Erythroblast (primary cell): ENCODE results near the gene CD27.
"Not testable (repeated sequence)": the region's sequence is repeated elsewhere in the genome, so short reads cannot be mapped to it uniquely, and the experiment has no call there.

Source experiments
- DNase-seq, 2 experiments: peaks; one replicate each; lab custom pipeline; 2025; lab: John Stamatoyannopoulos, UW
- GATA1 ChIP-seq: IDR thresholded peaks from 2 replicates; pipeline ENCODE4 v1.6.1; 2011; ENCODE audit warnings: low read depth, mild to moderate bottlenecking, control low read depth, low read length, moderate library complexity
- POLR2A ChIP-seq: IDR thresholded peaks from 2 replicates; pipeline ENCODE4 v1.6.1; 2011; ENCODE audit warnings: mild to moderate bottlenecking, low read length

The CD27 gene

DNA sequence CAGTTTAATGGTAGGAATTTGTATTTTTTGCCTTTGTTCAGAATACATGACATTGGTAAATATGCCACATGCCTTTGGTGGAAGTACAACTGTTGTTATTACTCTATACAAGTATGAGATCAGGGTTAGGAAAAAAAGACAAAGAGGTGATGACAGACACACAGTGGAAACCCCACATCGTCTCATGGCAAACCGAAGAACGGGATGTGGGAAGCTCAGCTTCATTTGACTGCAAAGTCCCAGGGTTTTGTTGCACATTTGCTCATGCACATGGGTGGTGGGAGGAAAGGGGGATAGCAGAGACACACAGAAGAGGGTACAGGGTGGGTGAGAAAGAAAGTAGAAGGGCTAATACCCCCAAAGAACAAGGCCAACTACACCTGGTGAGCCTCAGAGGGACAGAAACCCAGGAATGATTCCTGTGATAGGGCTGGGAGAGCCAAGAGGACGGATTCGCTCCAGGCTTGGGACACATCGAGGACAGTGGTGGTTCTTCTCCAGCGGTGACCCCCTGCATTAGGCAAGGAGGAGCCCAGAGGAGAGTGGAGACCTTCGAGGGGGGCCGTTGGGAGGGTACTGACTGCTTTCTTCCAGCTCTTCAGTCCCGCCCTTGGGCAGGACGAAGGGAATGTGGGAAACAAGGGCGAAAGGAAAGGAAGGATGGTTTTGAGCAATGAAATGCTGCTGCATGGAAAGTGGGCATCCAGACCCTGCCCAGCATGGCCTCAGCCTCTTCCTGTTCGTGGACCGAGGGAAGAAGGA is 17.7 kb downstream of the CD27 start:
- TF ChIP-seq POLR2A (no peak), GATA1 (no peak)
- DNase-seq: no peak

DNA sequence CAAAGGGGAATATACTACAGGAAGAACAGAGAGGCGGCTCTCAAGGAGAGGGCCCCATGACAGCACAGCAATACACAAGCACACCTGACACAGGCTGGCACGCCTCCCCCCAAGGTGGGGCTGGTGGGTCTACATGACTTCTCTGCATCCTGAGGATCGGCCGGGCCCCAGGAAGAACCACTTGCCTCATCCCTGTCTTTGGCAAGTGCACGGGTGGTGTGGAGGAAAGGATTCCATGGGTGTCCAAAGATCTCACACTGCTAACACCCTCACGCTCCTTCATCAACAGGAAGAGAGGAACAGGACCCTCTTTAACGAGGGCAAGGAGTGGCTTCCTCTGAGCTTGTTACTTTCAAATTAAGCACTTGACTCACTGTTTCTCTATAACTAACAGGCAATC is 18.5 kb downstream of the CD27 start:
- DNase-seq: no peak
- TF ChIP-seq POLR2A: no peak

DNA sequence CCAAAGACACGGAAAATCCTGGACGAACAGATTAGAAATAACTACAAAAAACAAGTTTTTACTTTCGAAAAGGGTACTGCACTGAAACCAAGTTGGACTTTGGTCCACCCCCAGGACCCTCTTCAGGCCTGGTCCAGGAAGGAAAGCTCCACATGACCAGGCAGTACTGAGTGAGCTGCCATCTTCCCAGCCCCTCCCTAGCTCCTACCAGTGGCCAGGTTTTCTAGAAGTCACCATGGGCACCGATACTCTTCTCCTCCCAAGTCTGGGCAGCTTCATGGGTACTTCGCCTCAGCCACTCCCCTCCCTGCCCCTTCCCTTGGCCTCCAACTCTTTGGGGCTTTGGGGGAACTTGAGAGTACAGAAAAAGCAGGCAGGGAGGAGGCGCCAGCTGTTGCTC is 19.1 kb downstream of the CD27 start:
- no peak for DNase-seq
- TF ChIP-seq POLR2A (no peak), GATA1 (no peak)

DNA sequence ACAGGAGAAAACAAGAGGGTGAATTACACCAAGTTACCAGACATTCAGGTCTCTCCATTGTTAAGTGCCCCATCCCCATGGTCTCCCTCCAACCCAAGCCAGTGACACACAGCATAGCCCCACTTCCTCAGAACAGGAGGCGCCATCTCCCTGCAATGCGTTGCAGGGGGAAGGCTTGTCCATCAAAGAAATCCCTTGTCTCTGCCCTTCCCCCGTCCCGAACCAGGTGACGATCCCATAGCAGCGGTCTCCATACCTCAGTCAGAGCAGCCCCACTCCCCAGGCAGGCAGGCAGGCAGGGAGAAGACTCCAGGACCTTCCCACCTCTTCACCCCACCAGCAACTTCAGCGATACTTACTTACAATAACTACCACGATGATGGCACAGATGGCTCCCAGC is 19.8 kb downstream of the CD27 start:
- TF ChIP-seq GATA1 (no peak), POLR2A (no peak)

DNA sequence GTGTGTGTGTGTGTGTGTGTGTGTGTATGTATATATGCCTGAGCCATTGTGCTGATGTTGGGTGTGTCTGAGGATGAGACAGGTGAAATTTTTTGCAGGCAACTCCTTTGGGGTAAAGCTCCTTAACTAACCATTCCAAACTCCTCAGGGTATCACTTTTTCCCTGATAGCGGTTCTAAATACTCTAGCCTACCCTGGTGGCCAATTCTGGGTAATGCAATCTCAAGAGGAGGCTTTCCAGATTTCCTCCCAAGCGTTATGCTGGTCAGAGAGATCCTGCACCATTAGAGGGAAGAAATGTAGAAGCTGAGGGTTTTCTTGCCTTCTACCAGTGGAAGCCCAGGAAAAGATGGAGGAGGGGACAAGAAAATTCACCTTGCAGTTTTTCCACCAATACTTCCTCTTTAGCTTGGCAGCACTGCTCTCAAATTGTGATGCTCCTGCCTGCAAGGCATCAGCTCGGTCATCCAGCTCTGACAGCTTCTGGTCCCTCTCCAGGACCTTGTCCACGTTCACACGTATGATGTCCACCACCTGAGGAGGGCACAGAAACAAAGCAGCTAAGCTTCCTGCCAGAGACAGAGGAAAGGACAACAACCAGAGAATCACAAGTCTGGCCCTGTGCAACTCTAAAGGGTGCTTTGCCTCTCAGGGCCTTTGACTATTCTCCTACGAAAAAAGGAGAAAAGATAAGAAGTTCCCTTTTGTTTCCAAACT is 20.9 kb downstream of the CD27 start:
- peak; percentile 73 to 85 for DNase-seq
- no peak for TF ChIP-seq GATA1
- TF ChIP-seq POLR2A: no peak

More for the DNA sequence above, 19.8 kb downstream of the CD27 start:
- no peak for DNase-seq

DNA sequence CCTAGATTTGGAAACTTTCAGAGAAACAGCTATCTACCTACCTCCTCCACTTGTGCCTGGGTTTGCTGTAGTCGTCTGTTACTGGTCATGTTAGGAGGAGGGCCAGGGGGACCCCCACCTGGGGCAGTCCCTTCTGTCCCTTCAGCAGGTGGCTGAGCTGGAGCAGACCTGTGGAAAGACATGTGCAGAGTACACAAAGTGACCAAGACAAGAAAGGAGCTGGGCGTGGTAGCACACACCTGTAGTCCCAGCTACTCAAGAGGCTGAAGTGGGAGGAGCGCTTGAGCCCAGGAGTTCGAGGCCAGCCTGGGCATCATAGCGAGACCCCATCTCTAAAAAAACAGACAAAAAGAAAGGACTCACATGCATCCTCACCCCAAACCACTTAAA is 21.4 kb downstream of the CD27 start:
- no peak for DNase-seq
- TF ChIP-seq POLR2A (peak; percentile 5), GATA1 (no peak)

DNA sequence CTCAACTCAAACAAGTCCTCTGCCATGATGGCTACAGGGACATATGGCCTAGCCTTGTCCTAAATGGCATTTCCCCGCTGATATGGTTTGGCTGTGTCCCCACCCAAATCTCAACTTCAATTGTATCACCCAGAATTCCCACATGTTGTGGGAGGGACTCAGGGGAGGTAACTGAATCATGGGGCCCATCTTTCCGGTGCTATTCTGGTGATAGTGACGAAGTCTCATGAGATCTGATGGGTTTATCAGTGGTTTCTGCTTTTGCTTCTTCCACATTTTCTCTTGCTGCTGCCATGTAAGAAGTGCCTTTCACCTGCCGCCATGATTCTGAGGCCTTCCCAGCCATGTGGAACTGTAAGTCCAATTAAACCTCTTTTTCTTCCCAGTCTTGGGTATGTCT is 22.0 kb downstream of the CD27 start:
- not testable (repeated sequence) for DNase-seq

DNA sequence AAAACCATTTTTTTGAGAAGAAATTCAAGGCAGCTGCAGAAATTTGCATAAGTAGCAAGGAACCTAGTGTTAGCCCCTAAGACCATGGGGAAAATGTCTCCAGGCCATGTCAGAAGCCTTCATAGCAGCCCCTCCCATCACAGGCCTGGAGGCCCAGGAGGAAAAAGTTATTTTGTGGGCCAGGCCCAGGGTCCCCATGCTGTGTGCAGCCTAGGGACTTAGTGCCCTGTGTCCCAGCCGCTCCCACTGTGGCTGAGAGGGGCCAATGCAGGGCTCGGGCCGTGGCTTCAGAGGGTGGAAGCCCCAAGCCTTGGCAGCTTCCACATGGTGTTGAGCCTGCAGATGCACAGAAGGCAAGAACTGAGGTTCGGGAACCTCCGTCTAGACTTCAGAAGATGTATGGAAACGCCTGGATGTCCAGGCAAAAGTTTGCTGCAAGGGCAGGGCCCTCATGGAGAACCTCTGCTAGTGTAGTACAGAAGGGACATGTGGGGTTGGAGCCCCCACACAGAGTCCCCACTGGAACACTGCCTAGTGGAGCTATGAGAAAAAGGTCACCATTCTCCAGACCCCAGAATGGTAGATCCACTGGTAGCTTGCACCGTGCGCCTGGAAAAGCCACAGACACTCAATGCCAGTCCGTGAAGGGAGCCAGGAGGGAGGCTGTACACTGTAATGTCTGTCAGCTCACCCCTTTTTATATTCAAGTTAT is 23.0 kb downstream of the CD27 start:
- not testable (repeated sequence) for DNase-seq

DNA sequence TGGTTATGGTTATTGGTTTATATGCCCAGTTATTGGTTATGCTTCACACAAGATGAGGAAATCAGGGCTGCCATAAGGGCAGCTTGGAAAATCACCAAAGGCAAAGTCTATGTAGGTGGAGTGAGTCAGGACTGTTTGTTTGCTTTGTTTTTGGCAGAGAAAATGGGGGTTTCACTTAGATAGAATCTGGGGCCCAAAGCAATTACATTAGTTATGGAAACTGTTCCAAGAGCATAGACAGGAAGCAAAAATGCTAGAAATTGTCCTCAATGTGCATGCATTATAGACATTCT is 23.5 kb downstream of the CD27 start:
- no peak for DNase-seq
- TF ChIP-seq POLR2A (no peak), GATA1 (no peak)

DNA sequence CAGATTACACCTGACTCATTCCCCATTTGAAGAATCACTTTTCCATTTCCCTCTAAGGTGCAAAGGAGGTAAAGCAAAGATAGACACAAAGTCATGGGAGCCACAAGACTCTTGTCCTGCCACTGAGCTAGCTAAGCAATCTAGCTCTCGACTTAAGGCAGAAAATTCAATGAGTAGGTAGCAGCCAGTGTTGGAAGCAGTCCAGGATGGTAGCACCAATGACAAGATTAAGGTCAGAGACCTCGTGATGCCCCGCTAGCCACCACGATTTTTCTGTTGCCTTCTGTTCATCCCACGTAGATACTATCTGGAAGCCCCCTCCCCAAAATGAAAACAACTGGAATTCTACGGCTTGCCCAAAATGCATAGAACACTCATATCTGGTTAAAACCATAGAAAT is 24.3 kb downstream of the CD27 start:
- DNase-seq: peak in 1 of 2 experiments; percentile 14
- TF ChIP-seq POLR2A (peak; percentile 30), GATA1 (no peak)

DNA sequence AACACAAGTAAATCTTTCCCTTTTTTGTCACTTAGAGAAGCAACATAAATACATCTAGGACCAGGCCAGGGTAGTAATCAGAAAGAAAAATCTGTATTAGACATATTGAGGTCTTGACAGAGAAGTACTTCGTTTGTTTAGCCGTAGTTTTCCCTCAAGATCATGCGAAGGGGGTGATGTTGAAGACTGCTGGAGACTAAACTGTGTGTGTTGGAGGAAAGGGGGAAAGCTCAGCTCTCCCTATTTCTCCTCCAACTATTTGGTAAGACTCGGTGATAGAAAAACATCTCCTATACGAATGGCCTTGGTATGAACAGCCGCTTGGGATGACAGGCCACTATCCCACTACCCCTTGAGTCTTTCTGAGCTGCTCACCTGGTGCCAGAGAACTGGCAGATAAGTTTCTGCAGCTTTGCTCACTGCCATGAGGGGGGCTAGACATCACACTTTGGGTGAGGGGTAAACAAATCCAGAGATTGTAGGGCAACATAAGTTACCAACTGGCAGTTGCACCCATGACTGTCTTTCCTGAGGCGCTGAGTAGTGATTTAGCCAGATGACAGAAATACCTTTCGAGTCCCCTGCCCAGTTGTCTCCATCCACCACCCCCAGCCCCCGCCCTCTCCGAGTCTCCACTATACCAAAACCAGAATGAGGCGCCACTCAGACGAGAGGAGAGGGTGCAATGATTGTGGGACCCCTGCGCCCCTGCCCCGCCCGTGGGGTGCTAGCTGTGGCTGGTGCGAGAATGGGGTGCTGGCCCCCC is 25.0 kb downstream of the CD27 start:
- peak in 1 of 2 experiments; percentile 53 for DNase-seq
- TF ChIP-seq POLR2A (no peak), GATA1 (no peak)

DNA sequence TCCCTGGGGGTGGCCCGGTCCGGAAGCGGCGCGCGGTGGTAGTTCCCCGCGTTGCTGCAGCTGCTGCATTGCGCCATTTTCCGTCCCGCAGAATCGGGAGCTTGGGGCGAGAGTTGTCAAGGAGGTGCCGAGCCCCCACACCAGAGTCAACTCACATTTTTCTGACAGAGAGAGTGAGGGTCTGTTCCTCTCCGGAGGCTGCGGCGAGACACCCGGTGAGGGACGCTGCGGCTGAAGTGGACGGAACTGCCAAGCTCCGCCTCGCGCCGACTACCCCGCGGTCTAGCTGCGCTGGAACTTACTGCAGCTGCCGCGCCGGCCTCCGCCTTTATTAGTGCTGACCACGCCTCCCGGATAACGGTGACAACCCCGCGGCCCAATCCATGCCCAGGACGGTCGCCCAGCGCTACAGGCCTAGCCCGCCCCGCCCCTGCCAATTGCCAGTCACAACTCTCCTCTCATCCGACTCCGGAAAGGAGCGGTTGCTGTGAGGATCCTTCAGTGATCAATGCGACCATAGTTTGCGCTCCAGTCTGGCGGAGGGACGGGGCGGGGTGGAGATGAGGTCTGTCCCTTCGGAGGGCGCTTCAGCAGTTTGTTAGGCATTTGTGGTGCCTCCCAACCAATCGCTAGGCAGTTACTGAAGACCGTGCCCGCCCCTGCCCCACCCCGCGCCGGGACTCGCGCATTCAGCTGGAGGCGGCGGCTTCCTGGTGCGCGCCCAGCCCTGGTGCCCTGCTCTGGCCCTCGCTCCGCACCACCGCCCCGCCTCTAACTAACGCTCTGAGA is 25.8 kb downstream of the CD27 start, which contains the start of gene VAMP1:
Gene VAMP1, minus strand, starts transcription at position 303 of the 789 bp plus-strand sequence. Its CDS starts 146 bp downstream, at position 157.
- DNase-seq: peak; percentile 99
- TF ChIP-seq GATA1: no peak
- peak; percentile 99 for TF ChIP-seq POLR2A

DNA sequence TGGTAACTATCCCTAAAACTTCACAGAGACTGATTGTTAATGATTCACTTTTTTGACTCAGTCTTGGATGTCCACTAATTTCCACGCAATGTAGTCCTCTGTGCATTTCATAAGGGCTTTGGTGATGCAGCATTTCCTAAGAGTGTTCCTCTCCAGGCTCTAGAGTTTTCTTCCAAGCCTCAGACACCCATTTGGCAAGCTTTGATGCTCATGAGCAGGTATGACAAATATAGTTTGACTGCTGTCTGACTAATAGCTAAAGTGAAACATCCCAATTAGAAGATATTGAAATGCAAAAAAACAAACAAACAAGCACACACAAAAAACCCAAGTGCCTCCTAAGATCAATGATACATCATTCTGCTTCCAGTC is 27.2 kb downstream of the CD27 start:
- DNase-seq: no peak

More for the DNA sequence above, 27.2 kb downstream of the CD27 start:
- TF ChIP-seq POLR2A: no peak
- TF ChIP-seq GATA1: no peak
